Measurements from ENCODE around the gene ANTKMT.

The ANTKMT gene

DNA sequence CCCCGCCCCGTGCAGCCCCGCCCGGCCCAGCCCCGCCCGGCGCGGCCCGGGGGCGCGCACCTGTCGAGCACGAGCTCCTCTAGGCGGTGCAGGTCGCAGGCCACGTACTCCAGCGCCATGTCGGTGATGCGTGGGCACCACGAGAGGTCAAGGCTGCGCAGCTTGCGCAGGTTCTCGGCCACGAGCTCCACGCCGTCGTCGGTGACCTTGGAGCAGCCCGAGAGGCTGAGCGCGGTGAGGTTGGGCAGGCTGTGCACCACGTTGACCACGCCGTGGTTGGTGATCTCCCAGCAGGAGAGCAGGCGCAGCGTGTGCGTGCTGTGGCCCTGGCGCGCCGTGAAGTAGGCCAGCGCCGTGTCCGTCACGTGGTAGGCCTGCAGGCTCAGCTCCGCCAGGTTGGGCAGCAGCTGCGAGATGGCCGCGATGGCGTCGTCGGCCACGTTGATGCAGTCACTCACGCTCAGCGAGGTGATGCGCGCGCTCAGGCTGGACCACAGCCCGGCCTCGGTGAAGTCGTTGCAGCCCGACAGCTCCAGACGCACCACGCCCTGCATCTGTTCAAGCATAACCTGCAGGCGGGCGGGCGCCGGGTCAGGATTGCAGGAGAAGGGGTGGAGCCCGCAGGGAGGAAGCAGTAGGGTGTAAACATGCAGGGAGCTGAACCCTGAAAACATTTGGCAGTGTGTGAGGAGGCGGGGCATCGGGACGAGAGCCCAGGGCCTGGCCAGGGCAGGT lies 25.4 kb upstream of the ANTKMT start:
- no peak overlapping the region for H3K4me3 ChIP-seq (ENCODE audit: low read depth, low read length)
- DNase-seq, result no peak
- H3K4me1 ChIP-seq, result no peaks in the 10 kb centered on the region
- no peaks in the 10 kb centered on the region for H3K9me3 ChIP-seq
- H3K27me3 ChIP-seq, result no peaks in the 10 kb centered on the region
- H3K36me3 ChIP-seq, result peaks cover 9% of the 10 kb centered on the region
- TF ChIP-seq, protein P1, sequence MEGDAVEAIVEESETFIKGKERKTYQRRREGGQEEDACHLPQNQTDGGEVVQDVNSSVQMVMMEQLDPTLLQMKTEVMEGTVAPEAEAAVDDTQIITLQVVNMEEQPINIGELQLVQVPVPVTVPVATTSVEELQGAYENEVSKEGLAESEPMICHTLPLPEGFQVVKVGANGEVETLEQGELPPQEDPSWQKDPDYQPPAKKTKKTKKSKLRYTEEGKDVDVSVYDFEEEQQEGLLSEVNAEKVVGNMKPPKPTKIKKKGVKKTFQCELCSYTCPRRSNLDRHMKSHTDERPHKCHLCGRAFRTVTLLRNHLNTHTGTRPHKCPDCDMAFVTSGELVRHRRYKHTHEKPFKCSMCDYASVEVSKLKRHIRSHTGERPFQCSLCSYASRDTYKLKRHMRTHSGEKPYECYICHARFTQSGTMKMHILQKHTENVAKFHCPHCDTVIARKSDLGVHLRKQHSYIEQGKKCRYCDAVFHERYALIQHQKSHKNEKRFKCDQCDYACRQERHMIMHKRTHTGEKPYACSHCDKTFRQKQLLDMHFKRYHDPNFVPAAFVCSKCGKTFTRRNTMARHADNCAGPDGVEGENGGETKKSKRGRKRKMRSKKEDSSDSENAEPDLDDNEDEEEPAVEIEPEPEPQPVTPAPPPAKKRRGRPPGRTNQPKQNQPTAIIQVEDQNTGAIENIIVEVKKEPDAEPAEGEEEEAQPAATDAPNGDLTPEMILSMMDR (IDR thresholded peaks at IDR 0.05; ENCODE audit: low read depth, low read length), result no peak

GRCh38 chr16:698911-699671 lies 21.9 kb upstream of the ANTKMT start:
- no peak for DNase-seq
- Histone ChIP-seq H3K36me3 (peaks cover 18% of the 10 kb centered on the region), H3K9me3 (no peaks in the 10 kb centered on the region), H3K27me3 (no peaks in the 10 kb centered on the region), H3K4me1 (no peaks in the 10 kb centered on the region), H3K4me3 (ENCODE audit: low read depth, low read length) (no peak overlapping the region)
- TF ChIP-seq, protein P1 (IDR thresholded peaks at IDR 0.05; ENCODE audit: low read depth, low read length), result no peak

GRCh38 chr16:700684-701584 lies 20.0 kb upstream of the ANTKMT start:
- no peak for DNase-seq
- peaks cover 12% of the 10 kb centered on the region for H3K36me3 ChIP-seq
- no peaks in the 10 kb centered on the region for H3K27me3 ChIP-seq

GRCh38 chr16:702341-702740 lies 18.6 kb upstream of the ANTKMT start:
- H3K4me1 ChIP-seq, result peaks cover 3% of the 10 kb centered on the region; the same call in 1 of the 2 replicates
- TF ChIP-seq, protein P1 (IDR thresholded peaks at IDR 0.05; ENCODE audit: low read depth, low read length), result no peak
- H3K36me3 ChIP-seq, result peaks cover 12% of the 10 kb centered on the region
- no peaks in the 10 kb centered on the region for H3K27me3 ChIP-seq
- no peaks in the 10 kb centered on the region for H3K9me3 ChIP-seq
- no peak overlapping the region for H3K4me3 ChIP-seq (ENCODE audit: low read depth, low read length)
- DNase-seq, result no peak

More at GRCh38 chr16:700684-701584, 20.0 kb upstream of the ANTKMT start:
- Histone ChIP-seq H3K4me1 (peaks cover 3% of the 10 kb centered on the region; the same call in 1 of the 2 replicates), H3K4me3 (ENCODE audit: low read depth, low read length) (no peak overlapping the region), H3K9me3 (no peaks in the 10 kb centered on the region)
- TF ChIP-seq, protein P1 (IDR thresholded peaks at IDR 0.05; ENCODE audit: low read depth, low read length), result no peak

DNA sequence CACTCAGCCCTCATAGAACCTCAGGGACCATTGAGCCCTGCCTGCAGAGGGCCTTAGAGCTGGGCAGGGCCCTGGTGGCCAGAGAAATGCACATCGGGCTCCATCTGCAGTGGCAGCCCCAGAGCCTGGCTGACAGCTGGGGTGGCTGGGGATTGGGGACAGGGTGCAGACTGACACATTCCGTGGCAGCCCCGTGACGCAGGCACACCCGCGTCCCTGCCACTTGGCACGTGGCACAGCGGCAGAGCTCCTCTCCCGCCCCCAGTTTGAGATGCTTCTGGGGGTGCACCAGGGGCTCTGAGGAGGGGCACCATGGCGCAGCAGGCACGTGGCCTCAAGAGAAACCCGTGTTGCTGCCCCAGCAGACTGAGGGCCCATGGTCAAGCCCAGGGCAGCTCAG lies 17.5 kb upstream of the ANTKMT start:
- Histone ChIP-seq H3K4me1 (peaks cover 3% of the 10 kb centered on the region; the same call in 1 of the 2 replicates), H3K27me3 (no peaks in the 10 kb centered on the region)

More for the DNA sequence above, 17.5 kb upstream of the ANTKMT start:
- H3K4me3 ChIP-seq (ENCODE audit: low read depth, low read length), result no peak overlapping the region
- no peaks in the 10 kb centered on the region for H3K9me3 ChIP-seq
- TF ChIP-seq, protein P1 (IDR thresholded peaks at IDR 0.05; ENCODE audit: low read depth, low read length), result no peak
- H3K36me3 ChIP-seq, result peaks cover 9% of the 10 kb centered on the region
- no peak for DNase-seq

Data from BE2C (cell line).